Measurements from ENCODE around the gene BAG2.

GRCh38 chr6:57134954-57135353 lies 37.2 kb upstream of the BAG2 start:
- TF ChIP-seq CTCF (CRISPR knock-in tag; IDR thresholded peaks at IDR 0.05) (no peak), JUND (CRISPR knock-in tag; IDR thresholded peaks at IDR 0.05) (no peak), RBFOX2 (IDR thresholded peaks at IDR 0.05; ENCODE audit: low read depth, low read length) (no peak), ZBTB33 (CRISPR knock-in tag; IDR thresholded peaks at IDR 0.05) (no peak), HNRNPLL (IDR thresholded peaks at IDR 0.05; ENCODE audit: low read depth, low read length, poor library complexity, severe bottlenecking) (no peak), ZNF747 (CRISPR knock-in tag; IDR thresholded peaks at IDR 0.05; ENCODE audit: borderline replicate concordance) (no peak), POLR2AphosphoS5 (IDR thresholded peaks at IDR 0.05; ENCODE audit: low read depth, low read length) (no peak), DMTF1 (CRISPR knock-in tag; IDR thresholded peaks at IDR 0.05) (no peak), SUZ12 (IDR thresholded peaks at IDR 0.05; ENCODE audit: low read depth, low read length) (no peak)
- TF ChIP-seq, protein P1, sequence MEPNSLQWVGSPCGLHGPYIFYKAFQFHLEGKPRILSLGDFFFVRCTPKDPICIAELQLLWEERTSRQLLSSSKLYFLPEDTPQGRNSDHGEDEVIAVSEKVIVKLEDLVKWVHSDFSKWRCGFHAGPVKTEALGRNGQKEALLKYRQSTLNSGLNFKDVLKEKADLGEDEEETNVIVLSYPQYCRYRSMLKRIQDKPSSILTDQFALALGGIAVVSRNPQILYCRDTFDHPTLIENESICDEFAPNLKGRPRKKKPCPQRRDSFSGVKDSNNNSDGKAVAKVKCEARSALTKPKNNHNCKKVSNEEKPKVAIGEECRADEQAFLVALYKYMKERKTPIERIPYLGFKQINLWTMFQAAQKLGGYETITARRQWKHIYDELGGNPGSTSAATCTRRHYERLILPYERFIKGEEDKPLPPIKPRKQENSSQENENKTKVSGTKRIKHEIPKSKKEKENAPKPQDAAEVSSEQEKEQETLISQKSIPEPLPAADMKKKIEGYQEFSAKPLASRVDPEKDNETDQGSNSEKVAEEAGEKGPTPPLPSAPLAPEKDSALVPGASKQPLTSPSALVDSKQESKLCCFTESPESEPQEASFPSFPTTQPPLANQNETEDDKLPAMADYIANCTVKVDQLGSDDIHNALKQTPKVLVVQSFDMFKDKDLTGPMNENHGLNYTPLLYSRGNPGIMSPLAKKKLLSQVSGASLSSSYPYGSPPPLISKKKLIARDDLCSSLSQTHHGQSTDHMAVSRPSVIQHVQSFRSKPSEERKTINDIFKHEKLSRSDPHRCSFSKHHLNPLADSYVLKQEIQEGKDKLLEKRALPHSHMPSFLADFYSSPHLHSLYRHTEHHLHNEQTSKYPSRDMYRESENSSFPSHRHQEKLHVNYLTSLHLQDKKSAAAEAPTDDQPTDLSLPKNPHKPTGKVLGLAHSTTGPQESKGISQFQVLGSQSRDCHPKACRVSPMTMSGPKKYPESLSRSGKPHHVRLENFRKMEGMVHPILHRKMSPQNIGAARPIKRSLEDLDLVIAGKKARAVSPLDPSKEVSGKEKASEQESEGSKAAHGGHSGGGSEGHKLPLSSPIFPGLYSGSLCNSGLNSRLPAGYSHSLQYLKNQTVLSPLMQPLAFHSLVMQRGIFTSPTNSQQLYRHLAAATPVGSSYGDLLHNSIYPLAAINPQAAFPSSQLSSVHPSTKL (CRISPR knock-in tag; IDR thresholded peaks at IDR 0.05): no peak

All from HepG2 (cell line).